ENCODE data around the gene MIPEP.
"Not testable (repeated sequence)": the region's sequence is repeated elsewhere in the genome, so short reads cannot be mapped to it uniquely, and the experiment has no call there.

Gene MIPEP

DNA sequence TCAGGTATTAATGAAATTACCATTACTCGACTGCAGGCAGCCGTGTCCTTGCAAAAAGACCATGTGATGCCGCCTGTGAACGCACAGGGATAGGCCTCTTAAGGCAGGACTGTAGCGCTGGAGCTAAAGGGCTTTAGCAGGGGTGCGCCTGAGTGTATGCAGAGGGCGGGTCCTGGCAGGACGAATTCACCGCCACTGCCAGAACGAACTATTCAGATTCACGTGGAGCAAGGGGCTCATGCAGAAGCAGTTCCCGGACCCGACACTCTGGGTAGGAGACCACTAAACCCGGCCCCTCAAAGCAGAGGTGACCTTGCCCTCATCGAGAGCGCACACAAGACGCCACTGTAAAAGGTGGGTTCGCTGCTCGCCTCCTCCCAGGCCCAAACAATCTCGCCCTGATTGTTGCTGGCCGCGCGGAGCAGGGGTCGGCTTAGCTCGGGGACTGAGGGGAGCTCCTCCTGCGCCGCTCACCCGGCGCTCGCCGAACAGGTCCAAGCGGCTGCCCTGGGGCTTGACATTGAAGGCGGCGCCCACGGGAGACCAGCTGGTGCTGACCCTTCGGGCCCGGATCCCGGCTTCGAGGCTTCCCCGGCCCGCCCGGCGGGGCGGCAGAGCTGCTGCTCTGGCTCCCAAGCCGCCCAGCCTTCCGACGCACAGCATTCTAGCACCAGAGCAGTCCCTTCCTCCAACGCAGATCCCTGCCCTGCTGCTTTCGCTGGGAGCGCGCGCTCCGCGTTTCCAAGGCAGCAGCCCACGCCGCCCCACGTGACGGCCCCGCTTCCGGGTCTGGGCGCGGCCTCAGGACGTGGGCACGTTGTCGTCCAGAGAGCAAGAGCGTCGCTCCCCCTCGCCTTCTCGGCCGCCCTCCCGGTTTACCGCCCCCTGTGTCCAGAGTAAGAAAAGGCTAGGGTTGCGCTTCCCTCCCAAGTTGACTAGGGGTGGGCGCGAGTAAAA lies at the start of gene MIPEP:
TSS of gene MIPEP (minus strand) at position 743 of the 957 bp plus-strand sequence. CDS start at position 663, 80 bp downstream.
- DNase-seq (ENCODE audit: low spot score): peak; percentile 95

DNA sequence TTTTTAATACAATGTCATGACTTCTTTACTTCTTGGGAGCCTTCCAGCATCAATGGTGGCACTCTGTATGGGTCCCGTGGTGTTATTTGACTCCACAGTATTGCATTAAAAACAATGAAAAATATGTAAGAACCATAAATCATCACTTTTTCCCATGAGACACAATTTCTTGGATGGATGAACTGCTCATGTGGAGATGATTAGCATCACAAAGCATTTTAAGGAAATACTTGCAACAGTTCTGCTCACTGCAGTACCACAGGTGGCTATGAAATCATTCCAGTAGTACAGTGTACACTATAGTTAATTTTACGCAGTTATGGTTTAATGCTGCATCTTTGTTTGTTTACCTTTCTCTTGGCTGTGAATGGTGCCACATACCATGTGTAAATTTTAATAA lies 45.3 kb upstream of the MIPEP start:
- DNase-seq (ENCODE audit: low spot score): no peak

GRCh38 chr13:23928985-23929384 lies 39.8 kb upstream of the MIPEP start:
- no peak for DNase-seq (ENCODE audit: low spot score)

- DNase-seq (ENCODE audit: low spot score): no peak
Measured at GRCh38 chr13:23923031-23923430, 33.8 kb upstream of the MIPEP start.

GRCh38 chr13:23922005-23922932 lies 33.1 kb upstream of the MIPEP start:
- DNase-seq (ENCODE audit: low spot score): no peak

DNA sequence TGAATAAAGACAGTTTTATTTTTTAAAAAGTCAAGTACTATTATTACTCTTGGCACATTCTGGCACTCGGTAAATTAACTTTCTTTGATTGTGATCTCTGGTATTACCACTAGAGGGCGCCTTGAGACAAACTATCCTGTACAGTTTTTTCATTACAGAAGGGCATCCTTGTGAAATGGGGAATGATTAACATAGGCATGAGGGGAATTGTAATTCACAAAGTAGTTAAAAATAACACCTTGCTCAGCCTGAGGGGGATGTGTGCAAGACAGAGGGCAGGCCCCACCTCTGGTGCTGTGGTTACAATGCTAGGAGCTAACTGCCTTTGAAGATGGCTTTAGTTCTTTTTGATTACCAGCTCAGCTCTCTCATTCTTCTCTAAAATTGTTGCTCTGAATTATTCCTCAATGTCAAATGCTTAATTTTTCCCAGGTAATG lies 32.3 kb upstream of the MIPEP start:
- peak; percentile 75 for DNase-seq (ENCODE audit: low spot score)

GRCh38 chr13:23919006-23919405 lies 29.8 kb upstream of the MIPEP start:
- DNase-seq (ENCODE audit: low spot score): no peak

GRCh38 chr13:23918208-23918607 lies 29.0 kb upstream of the MIPEP start:
- no peak for DNase-seq (ENCODE audit: low spot score)

DNA sequence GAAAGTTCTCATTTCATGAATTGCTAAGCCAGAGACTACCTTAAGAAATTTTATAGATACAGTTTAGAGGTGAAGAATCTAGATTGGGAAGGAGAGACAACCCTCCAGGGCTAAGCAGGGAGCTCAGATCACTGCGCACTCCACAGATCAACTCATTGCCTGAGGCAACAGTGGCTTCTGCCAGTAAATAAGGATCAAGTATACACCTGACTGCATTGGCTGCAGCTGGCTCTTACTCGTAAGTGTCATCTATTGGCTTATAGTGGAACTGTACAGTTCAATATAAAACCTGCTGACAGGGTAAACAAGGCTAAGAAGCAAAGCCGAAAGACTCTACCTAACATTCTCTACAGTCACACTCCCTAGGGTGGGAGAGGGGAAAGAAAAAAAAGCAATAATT lies 26.1 kb upstream of the MIPEP start:
- no peak for DNase-seq (ENCODE audit: low spot score)

- DNase-seq (ENCODE audit: low spot score): no peak
Measured at GRCh38 chr13:23912469-23912868, 23.3 kb upstream of the MIPEP start.

DNA sequence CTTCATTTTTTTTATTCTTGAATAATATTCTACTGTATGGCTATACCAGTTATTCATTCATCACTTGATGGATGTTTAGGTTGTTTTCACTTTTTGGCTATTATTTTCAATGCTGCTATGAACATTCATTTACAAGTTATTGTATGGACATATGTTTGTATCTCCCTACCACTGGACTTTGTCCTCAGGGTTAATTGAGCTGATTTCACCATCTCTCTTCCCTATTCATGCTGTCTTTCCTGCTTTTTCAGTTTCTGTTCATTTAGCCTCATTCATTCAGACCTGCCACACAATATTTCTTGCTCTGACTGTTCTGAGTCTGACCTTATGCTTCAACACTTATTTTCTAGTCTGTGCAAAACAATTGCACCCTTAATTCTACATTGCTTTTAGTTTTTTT lies 20.4 kb upstream of the MIPEP start:
- no peak for DNase-seq (ENCODE audit: low spot score)

GRCh38 chr13:23905766-23906165 lies 16.6 kb upstream of the MIPEP start:
- no peak for DNase-seq (ENCODE audit: low spot score)

GRCh38 chr13:23903906-23904280 lies 14.7 kb upstream of the MIPEP start:
- no peak for DNase-seq (ENCODE audit: low spot score)

DNA sequence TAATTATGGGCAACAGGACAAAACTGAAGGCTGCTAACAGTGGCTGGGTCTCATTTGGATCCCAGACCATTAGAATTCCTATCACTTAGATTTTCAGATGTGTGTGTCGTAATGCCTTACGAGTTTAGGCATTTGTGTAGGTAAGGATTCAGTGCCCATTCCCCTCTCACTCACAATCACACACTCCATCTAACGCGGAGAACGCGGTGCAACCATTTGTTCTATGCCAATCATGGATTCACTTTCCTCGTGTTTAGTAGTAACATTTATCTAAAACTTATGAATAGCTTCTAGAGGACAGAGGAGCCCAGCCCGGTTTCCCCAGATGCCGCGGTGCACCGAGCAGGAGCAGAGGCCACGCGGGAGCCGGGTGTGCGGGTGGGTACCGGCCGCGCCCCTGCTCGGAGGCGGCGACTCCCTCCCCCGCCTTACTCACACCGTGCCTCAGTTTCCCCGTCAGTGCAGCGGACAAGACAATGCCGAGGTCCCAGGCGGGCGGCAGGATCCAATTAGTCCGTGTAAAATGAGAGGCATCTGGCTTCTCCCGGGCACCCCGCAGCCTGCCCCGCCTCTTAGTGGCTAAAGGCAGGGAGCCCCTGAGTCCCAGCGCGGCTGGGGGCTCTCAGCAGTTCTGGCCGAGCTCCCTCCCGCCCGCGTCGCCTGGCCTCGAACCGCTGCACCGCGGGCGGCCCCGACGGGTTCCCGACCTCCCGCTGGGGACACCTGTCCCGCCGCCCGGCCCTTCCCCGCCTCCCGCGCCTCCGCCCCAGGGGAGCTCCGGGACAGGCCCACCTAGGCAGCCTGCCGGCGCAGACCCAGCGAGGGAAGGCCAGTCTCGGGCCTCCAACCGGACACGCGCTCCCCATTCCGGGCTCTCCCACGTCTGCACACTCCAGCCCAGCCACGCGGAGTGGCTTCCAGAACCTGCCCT lies 14.0 kb upstream of the MIPEP start:
- no peak for DNase-seq (ENCODE audit: low spot score)

DNA sequence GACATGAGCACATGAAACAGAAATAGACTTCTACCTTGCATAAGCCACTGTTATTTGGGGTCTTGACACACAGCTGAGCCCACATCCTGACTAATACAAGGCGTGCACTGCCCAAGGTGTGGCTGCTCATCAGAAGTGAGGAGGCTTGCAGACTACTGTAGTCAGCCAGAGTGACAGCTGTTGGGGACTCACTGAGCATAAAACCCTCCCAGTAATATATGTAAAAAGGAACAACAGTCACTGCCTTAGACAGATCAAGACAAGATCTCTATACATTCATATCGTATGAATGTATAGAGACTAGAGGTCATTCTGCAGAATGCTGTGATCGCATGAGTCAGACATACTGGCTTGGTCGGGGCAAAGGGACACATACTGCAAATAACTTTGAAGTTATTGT lies 12.2 kb upstream of the MIPEP start:
- no peak for DNase-seq (ENCODE audit: low spot score)

DNA sequence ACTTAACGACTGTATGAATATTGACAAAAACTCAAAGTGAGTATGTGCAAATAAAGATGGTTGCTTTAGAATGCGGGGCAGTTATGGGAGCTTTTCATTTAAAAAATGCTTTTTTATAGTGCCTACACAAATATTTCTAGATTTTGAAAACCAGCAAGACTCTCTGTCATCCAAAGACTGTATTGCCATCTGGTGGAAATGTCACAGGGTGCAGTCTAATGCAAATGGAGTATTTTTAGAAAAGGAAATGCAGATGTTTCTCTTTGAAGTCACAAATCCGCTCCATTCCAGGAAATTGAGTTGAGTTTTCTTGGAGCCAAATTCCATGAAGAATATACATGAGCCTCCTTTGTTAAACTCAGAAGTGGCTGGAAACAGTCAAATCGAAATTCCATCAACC lies 10.4 kb upstream of the MIPEP start:
- DNase-seq (ENCODE audit: low spot score): no peak

DNA sequence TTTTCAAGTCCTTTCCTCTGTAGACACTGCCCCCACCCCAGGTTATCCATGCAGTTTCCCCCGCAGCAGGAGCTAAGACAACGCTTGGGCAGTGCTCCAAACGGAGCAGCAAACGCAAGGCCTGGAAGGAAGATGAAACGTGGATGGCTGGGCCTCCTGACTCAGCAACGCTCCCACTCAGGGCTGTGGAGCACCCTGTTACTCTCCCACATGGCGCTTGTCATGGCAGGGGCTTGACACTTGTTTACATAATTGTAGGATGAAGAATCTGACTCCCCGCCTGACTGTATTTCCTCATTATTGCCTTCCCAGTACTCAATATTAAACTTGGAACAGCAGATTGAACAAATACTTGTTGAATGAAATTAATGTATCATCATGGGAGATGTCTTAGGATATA lies 8.9 kb upstream of the MIPEP start:
- DNase-seq (ENCODE audit: low spot score): no peak

DNA sequence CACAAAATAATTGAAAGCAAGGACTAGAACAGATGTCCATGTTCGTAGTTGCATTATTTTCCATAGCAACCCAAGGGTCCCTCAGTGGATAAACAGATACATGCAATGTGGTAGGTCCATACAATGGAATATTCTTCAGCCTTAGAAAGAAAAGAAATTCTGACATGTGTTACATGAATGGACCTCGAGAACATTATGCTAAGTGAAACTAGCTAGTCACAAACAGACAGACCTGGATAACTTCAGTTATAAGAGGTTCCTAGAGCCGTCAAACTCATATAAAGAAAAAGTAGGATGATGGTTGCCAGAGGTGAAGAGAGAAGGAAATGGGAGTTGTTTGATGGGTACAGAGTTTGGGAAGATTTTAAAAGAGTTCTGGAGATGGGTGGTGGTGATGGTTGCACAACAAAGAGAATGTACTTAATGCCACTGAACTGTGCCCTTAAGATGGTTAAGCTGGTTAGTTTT lies 8.3 kb upstream of the MIPEP start, which contains the start of gene C1QTNF9B:
TSS of gene C1QTNF9B (minus strand) at position 51 of the 468 bp plus-strand sequence.
- not testable (repeated sequence) for DNase-seq (ENCODE audit: low spot score)

GRCh38 chr13:23894746-23895145 lies 5.5 kb upstream of the MIPEP start:
- not testable (repeated sequence) for DNase-seq (ENCODE audit: low spot score)

- DNase-seq (ENCODE audit: low spot score): not testable (repeated sequence)
Measured at GRCh38 chr13:23893791-23894190, 4.6 kb upstream of the MIPEP start.
